NT2/D1 (cell line): Measurements from ENCODE around the gene TSSK2.

ENCODE experiments used
- DNase-seq: peaks from one replicate; pipeline ENCODE4 v3.0.0-alpha.2; 2011; ENCODE audit warnings: low read depth, low spot score
- H3K27me3 ChIP-seq: 2 replicates; pipeline ENCODE4 v1.6.0; 2011; ENCODE audit warnings: mild to moderate bottlenecking; ENCODE audit not compliant: insufficient read length, insufficient read depth
- H3K36me3 ChIP-seq: 2 replicates; pipeline ENCODE4 v1.6.1; 2011; ENCODE audit warnings: mild to moderate bottlenecking, low read length, mixed read lengths; ENCODE audit not compliant: insufficient read depth, insufficient read length
- H3K4me1 ChIP-seq: 2 replicates; pipeline ENCODE4 v1.5.1; 2011; ENCODE audit not compliant: insufficient read depth, insufficient read length
- H3K4me3 ChIP-seq: 2 replicates; pipeline ENCODE4 v1.5.1; 2011; ENCODE audit warnings: low read depth; ENCODE audit not compliant: insufficient read length
- H3K9ac ChIP-seq: 2 replicates; pipeline ENCODE4 v1.6.0; 2011; ENCODE audit warnings: low read depth; ENCODE audit not compliant: insufficient read length
- H3K9me3 ChIP-seq: 2 replicates; pipeline ENCODE4 v1.5.1; 2011; ENCODE audit warnings: mild to moderate bottlenecking, low read length; ENCODE audit not compliant: insufficient read depth
- SUZ12 ChIP-seq: IDR thresholded peaks from 2 replicates; pipeline ENCODE4 v1.6.1; 2011; ENCODE audit not compliant: insufficient read length, insufficient read depth; ENCODE audit errors: extremely low read depth
- YY1 ChIP-seq: IDR thresholded peaks from 2 replicates; pipeline ENCODE4 v1.6.1; 2011; ENCODE audit not compliant: insufficient read length, insufficient read depth
- ZNF274 ChIP-seq: IDR thresholded peaks from 2 replicates; pipeline ENCODE4 v1.6.1; 2011; ENCODE audit warnings: mild to moderate bottlenecking, low read depth, low read length

TSSK2 gene

GRCh38 chr22:19178657-19179496 lies 47.8 kb downstream of the TSSK2 start, which contains the start of gene SLC25A1:
Gene SLC25A1, minus strand, starts transcription at chr22:19178736. Its CDS starts 63 bp downstream, at chr22:19178673.
- no peak for TF ChIP-seq YY1
- no peak for TF ChIP-seq ZNF274
- no peak for TF ChIP-seq SUZ12
- Histone ChIP-seq H3K4me3 (peak within 1 kb of the TSS; percentile 74), H3K36me3 (peaks cover 31% of the 10 kb centered on the region), H3K27me3 (no peaks in the 10 kb centered on the region), H3K9me3 (no peaks in the 10 kb centered on the region), H3K9ac (peak within 1 kb of the TSS; percentile 94), H3K4me1 (peaks cover 37% of the 10 kb centered on the region)
- peak; percentile 52 for DNase-seq

- H3K4me3 ChIP-seq: peak overlapping the region; percentile 66
- H3K27me3 ChIP-seq: no peaks in the 10 kb centered on the region
- peak overlapping the region; percentile 94 for H3K9ac ChIP-seq
- H3K36me3 ChIP-seq: peaks cover 26% of the 10 kb centered on the region
- DNase-seq: peak; percentile 59
- no peak for TF ChIP-seq ZNF274
- TF ChIP-seq YY1: no peak
- TF ChIP-seq SUZ12: no peak
- H3K9me3 ChIP-seq: no peaks in the 10 kb centered on the region
- H3K4me1 ChIP-seq: peaks cover 35% of the 10 kb centered on the region
Measured at GRCh38 chr22:19179497-19180048, 48.5 kb downstream of the TSSK2 start.

GRCh38 chr22:19180234-19180633 lies 49.1 kb downstream of the TSSK2 start:
- peaks cover 22% of the 10 kb centered on the region for H3K36me3 ChIP-seq
- no peaks in the 10 kb centered on the region for H3K9me3 ChIP-seq
- H3K4me3 ChIP-seq: no peak overlapping the region
- H3K27me3 ChIP-seq: no peaks in the 10 kb centered on the region
- no peak for TF ChIP-seq ZNF274
- TF ChIP-seq SUZ12: no peak
- H3K9ac ChIP-seq: no peak overlapping the region
- DNase-seq: no peak
- H3K4me1 ChIP-seq: peaks cover 31% of the 10 kb centered on the region

GRCh38 chr22:19180740-19181410 lies 49.8 kb downstream of the TSSK2 start:
- TF ChIP-seq ZNF274 (no peak), SUZ12 (no peak), YY1 (no peak)
- no peak overlapping the region for H3K4me3 ChIP-seq
- H3K9me3 ChIP-seq: no peaks in the 10 kb centered on the region
- H3K9ac ChIP-seq: no peak overlapping the region
- no peak for DNase-seq
- no peaks in the 10 kb centered on the region for H3K27me3 ChIP-seq
- peaks cover 25% of the 10 kb centered on the region for H3K4me1 ChIP-seq
- H3K36me3 ChIP-seq: peaks cover 16% of the 10 kb centered on the region

- no peak overlapping the region for H3K4me3 ChIP-seq
- H3K9ac ChIP-seq: no peak overlapping the region
- peaks cover 9% of the 10 kb centered on the region for H3K36me3 ChIP-seq
- no peak for TF ChIP-seq YY1
- TF ChIP-seq SUZ12: no peak
- no peak for TF ChIP-seq ZNF274
- DNase-seq: no peak
- no peaks in the 10 kb centered on the region for H3K27me3 ChIP-seq
- H3K4me1 ChIP-seq: peaks cover 17% of the 10 kb centered on the region
- no peaks in the 10 kb centered on the region for H3K9me3 ChIP-seq
Measured at GRCh38 chr22:19181786-19182471, 50.8 kb downstream of the TSSK2 start.
